HG03442 (cell line): ENCODE data around the gene ZNF771.

ENCODE experiments used
- ATAC-seq: cut with Tn5 transposase; IDR thresholded peaks from one replicate; pipeline ENCODE4 v1.9.1; 2021; ENCODE audit warnings: mild to moderate bottlenecking, moderate library complexity; ENCODE audit not compliant: unreplicated experiment

ZNF771 gene

GRCh38 chr16:30397776-30398660, 9.4 kb upstream of the ZNF771 start:
- ATAC-seq, result no peak

DNA sequence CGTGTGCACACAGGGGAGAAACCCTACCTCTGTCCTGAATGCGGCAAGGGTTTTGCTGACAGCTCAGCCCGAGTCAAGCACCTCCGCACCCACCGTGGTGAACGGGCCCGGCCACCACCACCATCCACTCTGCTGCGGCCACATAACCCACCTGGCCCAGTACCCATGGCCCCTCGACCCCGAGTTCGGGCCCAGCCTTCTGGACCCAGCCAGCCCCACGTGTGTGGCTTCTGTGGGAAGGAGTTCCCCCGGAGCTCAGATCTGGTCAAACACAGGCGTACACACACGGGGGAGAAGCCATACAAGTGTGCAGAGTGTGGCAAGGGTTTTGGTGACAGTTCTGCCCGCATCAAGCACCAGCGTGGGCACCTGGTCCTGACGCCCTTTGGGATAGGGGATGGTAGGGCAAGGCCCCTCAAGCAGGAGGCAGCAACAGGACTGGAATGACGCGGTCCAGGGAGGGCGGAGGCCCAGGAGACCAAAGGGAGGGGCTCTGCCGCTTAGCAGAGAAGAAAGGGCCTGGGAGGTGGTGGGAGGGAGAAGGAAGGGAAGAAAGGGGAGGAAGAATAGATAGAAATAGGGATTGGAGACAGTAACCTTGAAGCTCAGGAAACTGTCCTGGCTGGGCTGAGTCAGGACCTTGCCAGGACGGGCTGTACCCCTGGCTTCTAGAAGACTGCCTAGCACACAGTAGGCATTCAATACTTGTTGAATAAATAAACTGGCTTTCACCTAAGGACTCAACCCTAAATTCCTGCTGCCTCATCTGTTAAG, 8.6 kb upstream of the ZNF771 start:
- no peak for ATAC-seq

DNA sequence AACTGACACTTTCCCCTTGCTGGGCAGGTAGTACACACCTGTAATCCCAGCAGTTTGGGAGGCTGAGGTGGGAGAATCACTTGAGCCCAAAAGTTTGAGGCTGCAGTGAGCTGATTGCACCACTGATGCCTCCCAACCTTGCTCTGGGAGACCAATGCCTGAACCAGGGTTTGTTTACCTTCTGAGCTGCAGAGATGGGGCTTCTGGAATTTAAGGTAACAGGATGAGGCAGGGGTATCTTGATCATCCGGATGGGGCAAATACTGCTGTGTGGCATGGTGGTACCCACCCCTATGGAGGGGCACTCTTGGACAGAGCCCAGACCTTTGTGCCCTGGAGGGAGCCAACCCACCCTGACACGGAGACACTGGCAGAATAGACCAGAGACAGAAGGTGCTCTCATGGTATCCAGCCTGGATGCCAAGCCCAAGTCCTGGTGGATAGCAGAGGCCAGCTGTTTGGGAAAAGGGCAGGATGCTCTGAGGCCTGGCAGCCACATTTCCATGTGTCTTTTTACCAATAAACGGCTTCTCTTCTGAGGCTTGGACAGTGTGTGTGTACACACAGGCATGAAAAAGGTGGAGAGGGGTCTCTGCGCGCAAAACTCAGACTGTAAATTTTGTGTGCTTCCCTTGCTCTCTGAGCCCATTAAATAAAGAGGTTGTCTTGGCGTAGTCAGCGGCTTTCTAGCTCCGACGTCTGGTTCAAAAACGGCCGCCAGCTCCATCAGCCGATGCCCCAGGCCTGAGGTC, 7.8 kb upstream of the ZNF771 start:
- no peak for ATAC-seq

DNA sequence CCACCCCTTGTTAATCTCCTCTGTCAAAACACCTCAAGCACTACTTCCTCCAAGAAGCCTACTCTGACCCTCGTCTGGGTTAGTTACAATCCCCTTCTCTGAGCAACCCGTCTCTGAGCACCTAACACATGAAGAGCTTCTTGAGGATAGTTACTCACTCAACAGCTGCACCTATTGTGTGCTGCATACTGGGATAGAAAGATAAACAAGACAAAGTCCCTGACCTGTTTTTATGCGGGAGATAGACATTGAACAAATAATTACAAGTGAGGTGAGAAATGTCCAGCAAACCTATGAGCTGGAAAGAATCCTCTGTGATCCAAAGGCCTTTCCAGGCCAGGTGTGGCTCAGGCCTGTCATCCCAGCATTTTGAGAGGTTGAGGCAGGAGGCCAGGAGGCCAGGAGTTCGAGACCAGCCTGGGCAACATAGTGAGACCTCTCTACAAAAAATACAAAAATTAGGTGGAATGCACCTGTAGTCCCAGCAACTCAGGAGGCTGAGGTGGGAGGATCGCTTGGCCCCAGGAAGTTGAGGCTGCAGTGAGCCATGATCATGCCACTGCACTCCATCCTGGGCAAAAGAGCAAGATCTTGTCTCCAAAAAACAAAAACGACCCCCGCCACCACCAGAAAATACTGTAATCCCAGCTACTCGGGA, 5.5 kb upstream of the ZNF771 start:
- ATAC-seq, result no peak

DNA sequence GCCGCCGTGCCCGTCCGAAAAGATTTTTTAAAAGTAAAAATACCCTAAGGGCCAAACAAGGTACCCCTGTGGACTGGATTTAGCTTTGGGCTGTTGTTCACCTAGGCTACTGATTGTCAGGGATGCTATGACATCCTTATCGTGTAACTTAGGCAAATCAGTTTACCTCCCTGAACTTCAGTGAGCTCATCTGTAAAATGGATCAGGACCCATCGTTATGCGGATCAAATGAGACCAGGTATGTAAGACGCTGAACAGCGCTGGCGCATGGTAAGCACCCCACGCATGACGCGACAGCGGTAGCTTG, 658 bp upstream of the ZNF771 start:
- ATAC-seq, result no peak

DNA sequence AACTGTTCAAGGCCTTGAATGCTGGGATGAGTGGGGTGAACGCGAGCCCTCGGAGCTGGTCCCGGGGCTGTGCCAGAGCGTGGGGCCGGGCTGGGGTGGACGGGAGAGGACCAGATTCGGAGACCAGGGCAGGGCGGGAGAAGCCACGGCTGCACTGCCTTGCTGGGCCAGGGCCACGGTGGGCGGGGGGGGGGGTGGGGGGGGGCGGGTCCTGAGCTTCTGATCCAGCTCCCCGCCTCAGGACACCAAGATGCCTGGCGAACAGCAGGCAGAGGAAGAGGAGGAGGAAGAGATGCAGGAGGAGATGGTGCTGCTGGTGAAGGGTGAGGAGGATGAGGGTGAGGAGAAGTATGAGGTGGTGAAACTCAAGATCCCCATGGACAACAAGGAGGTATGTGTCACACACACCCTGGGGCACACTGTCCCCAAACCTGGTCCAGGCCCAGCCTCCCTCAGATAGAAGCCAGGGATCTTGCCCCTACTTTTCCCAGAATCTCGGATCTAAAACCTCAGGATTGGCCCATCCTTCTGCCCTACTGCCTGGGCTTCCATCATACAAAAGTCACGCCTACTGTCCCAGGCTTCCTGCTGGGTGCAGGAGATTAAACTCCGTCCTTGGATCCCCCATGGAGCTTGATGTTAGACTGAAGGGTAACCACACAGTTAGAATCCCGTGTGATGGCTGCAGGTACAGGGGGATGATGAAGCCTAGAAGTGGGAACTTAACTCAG, 563 bp downstream of the ZNF771 start:
- no peak for ATAC-seq

GRCh38 chr16:30409125-30410060, 2.0 kb downstream of the ZNF771 start:
- ATAC-seq, result no peak

DNA sequence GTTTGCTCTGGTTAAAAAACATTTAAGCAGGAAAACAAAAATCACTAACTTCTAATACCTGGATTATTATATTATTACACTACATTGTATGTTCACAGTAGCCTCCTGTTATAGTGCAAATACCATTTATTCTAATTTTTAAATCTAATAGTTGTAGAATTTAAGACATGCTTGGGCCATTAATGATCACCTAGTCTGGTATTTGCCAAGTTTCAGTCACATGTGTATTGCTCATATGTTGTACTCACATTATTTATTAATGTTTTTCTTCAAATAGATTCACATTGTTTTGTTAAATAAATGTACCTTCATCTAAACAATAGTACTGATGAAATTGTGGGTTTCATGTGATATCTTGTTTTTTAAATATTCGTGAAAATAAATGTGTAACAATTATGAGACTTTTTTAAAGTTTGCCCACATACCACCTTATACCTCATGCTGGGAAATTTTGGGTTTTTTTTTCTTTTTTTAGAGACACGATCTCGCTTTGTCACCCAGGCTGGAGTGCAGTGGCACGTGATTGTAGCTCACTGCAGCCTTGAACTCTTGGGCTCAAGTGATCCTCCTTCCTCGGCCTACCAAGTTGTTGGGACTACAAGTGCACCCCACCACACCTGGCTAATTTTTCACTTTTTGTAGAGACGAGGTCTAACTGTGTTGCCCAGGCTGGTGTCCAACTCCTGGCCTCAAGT, 5.9 kb downstream of the ZNF771 start:
- no peak for ATAC-seq

DNA sequence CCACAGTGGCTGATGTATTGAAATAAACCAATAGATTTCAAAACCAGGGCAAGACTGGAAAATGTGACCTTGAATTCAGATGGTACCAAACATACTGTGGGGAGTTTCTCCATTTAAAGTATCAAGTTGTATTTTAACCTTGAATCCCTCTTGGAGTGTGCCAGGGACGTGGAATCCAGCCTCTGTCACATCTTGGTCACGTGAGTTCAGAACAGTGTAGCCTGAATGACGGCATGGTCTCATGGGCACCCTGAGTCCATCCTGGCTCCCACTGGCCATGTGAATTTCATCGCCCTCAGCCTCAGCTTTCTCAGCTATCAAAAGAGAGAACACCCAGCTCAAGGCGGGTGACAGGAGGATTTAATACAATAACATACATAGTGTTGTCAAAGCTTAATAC, 6.8 kb downstream of the ZNF771 start:
- ATAC-seq, result no peak

- ATAC-seq, result no peak
Observed at GRCh38 chr16:30416047-30416603, 8.7 kb downstream of the ZNF771 start.

DNA sequence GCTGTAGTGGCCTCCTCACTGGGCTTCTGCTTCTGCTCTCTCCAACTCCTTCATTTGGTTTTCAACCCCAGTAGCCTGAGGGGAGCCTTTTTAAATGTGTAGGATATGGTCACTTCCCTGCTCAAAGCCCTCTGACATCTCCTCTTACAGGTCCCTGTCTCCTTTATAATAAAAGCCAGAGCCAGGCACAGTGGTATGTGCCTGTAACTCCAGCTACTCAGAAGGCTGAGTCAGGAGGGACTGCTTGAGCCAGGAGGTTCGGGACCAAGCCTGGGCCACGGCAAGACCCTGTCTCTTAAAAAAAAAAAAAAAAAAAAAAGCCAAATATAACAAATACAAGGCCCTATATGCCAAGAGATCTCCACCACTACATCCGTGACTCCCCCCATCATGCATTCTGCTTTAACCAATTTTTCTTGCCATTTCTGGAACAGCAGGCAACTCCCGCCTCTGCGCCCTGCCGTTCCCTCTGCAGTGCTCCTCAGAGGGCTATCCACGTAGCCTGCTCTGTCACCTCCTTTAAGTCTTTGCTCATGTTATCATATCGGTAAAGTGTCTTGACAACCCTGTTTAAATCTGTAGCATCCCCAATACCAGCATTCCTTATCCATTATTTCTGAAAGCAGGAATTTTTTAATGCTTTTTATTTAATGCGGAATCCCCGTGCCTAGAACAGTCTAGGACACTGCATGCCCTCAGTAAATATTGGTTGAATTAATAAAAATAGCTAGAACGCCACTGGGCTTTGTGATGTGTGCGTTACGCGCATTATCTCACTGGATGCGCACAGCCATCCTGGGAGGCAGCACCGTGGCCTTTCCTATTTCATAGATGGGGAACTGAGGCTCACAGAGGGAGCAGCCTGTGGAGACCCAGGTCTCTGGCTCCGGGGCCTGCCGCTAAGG, 9.5 kb downstream of the ZNF771 start:
- ATAC-seq, result no peak

GRCh38 chr16:30417529-30418349, 10.3 kb downstream of the ZNF771 start:
- ATAC-seq, result peak; percentile 80

GRCh38 chr16:30418350-30419181, 11.2 kb downstream of the ZNF771 start:
- no peak for ATAC-seq

DNA sequence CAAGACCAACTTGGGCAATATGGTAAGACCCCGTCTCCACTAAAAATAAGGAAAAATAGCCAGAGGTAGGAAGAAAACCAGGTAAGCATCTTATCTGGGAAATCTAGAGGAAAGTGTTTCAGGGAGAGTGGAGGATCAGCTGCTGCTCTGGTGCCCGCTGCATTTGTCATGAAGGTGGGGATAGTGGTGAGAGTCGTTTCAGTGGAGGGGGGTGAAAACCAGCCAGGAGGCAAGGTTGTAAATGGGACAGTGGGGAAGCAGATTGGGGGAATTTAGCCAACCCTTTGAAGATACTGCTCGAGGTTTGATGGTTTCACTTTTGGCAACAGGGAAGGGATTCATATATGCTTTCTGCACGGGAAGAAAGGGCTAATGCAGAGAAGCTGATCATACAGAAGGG, 13.6 kb downstream of the ZNF771 start:
- no peak for ATAC-seq

DNA sequence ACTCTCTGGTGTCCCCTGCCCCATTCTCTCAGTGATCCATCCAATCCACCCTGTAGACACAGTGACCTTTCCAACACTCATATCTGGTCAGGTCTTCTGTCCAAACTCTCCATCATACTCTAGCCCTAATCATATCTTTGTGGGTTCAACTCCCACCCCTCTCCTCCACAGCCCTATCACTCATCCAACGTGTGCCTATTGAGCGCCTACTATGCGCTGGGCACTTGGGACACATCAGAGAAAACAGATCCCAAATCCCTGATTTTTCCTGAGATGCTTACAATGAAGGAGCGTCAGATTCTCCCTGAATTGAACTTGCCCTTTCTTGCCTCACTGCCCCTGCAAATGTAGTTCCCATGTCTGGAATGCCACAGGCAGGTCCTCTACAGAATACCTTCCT, 20.6 kb downstream of the ZNF771 start:
- ATAC-seq, result no peak

DNA sequence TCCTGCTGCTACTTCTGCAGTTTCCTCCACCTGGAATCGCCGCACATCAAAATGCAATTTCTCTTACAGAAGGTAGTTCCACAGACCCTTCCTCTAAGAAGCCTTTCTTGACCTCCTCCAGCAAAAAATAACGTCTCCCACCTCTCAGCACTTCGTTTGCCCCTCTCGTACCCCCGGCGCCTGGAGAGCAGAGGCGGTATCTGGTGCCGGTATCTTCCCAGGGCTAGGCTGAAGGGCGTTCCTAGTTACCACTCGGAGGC, 21.9 kb downstream of the ZNF771 start:
- ATAC-seq, result no peak
